Gastrocnemius medialis (tissue), 4 donors: Measurements from ENCODE around the gene SLC66A2. TPM values are rescaled to one million over a fixed set of nuclear protein-coding genes. Genes with fewer than 3 reads are reported as not detected.

Experiments used
- ATAC-seq, 2 donors: fragments of 150-250 bp; one replicate each; pipeline ENCODE4 v1.9.1; 2016
- DNase-seq, 2 donors: peaks; one replicate each; pipeline ENCODE4 v3.0.0-alpha.2; 2019
- H3K27ac ChIP-seq, 4 donors: fragments of 200-600 bp; sonication (generic); 1 replicate in 1 of 4; 2 replicates in 3 of 4; pipeline ENCODE4 v1.5.1; 2016 to 2018; ENCODE audit warnings: mild to moderate bottlenecking in 2 of 4, moderate library complexity in 1 of 4
- H3K27me3 ChIP-seq, 3 donors: fragments of 200-600 bp; sonication (generic) in 2 of 3; 1 replicate in 1 of 3; 2 replicates in 2 of 3; pipeline versions ENCODE4 v1.5.1 to v1.6.0; 2016 to 2019; ENCODE audit warnings: mild to moderate bottlenecking in 1 of 3, moderate library complexity in 1 of 3
- H3K36me3 ChIP-seq, 2 donors: fragments of 200-600 bp; sonication (generic) in 1 of 2; one replicate each; pipeline ENCODE4 v1.5.1; 2017 to 2018
- H3K4me1 ChIP-seq, 2 donors: fragments of 200-600 bp; sonication (generic) in 1 of 2; one replicate each; pipeline ENCODE4 v1.5.1; 2016 to 2017; ENCODE audit warnings: mild to moderate bottlenecking in 2 of 2
- H3K4me3 ChIP-seq, 4 donors: fragments of 200-600 bp; sonication (generic) in 3 of 4; 1 replicate in 1 of 4; 2 replicates in 3 of 4; pipeline ENCODE4 v1.5.1; 2016 to 2019; ENCODE audit warnings: mild to moderate bottlenecking in 2 of 4
- H3K9me3 ChIP-seq, 3 donors: fragments of 200-600 bp; sonication (generic) in 2 of 3; 1 replicate in 1 of 3; 2 replicates in 2 of 3; pipeline ENCODE4 v1.5.1; 2016 to 2019
- POLR2A ChIP-seq, 2 donors: fragments of 450-650 bp; IDR thresholded peaks; one replicate each; pipeline ENCODE4 v1.6.1; 2017; ENCODE audit warnings: antibody characterized with exemption in 2 of 2, mild to moderate bottlenecking in 2 of 2, moderate library complexity in 2 of 2
- in situ Hi-C, 4 donors: fragments of 200-750 bp; cut with MboI; loops; one replicate each; pipeline versions ENCODE4 v1.15.0 to v1.8.0; 2017; ENCODE audit warnings: low sequenced_read_pairs in 4 of 4
- intact Hi-C: fragments of 100-400 bp; cut with DNase I; formaldehyde crosslinking; loops from one replicate; pipeline ENCODE4 v1.15.1; 2023; ENCODE audit warnings: low total_unique reads
- total RNA-seq, 4 donors: library from RNA; depleted of rRNA; stranded (reverse); fragments of >200 nt; gene quantifications; one replicate each; pipeline versions ENCODE4 v1.1.0 to v1.2.3, GENCODE V29; 2016
- TF ChIP-seq, protein P1 (sequence below), 5 experiments: fragments of 450-650 bp in 3 of 5; fragments of 200-600 bp in 2 of 5; sonication (generic) in 2 of 5; IDR thresholded peaks in 4 of 5; conservative IDR thresholded peaks in 1 of 5; 1 replicate in 4 of 5; 2 replicates in 1 of 5; pipeline ENCODE4 v1.5.1; 2016 to 2019; ENCODE audit warnings: antibody characterized with exemption in 5 of 5, mild to moderate bottlenecking in 3 of 5, moderate library complexity in 3 of 5

SLC66A2 gene
- total RNA-seq, 4 donors from 2014 or later: 43.3 to 121 (median 107) TPM

DNA sequence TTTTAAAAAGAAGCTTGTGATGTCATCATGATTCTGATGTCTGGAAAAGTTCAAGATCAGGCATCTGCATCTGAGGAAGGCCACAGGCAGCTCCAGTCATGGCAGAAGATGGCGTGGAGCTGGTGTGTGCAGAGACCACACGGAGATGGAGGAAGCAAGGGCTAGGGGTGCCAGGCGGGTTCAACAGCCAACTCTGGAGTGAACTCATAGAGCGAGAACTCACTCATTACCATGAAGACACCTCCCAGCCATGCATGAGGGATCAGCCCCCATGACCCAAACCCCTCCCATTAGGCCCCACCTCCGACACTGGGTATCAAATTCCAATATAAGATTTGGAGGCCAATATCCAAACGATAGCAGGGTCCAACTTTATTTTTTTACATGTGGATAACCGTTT is 92.1 kb downstream of the SLC66A2 start:
- no peak overlapping the region for H3K27ac ChIP-seq
- ATAC-seq: no peak
- H3K4me1 ChIP-seq: peaks cover 0 to 7% of the 10 kb centered on the region in 2 donors
- H3K9me3 ChIP-seq: no peaks in the 10 kb centered on the region
- H3K27me3 ChIP-seq: peaks cover 15 to 37% (median 18%) of the 10 kb centered on the region in 3 donors
- no peak overlapping the region for H3K4me3 ChIP-seq
- no peak for TF ChIP-seq POLR2A (IDR thresholded peaks at IDR 0.05)
- TF ChIP-seq, protein P1, sequence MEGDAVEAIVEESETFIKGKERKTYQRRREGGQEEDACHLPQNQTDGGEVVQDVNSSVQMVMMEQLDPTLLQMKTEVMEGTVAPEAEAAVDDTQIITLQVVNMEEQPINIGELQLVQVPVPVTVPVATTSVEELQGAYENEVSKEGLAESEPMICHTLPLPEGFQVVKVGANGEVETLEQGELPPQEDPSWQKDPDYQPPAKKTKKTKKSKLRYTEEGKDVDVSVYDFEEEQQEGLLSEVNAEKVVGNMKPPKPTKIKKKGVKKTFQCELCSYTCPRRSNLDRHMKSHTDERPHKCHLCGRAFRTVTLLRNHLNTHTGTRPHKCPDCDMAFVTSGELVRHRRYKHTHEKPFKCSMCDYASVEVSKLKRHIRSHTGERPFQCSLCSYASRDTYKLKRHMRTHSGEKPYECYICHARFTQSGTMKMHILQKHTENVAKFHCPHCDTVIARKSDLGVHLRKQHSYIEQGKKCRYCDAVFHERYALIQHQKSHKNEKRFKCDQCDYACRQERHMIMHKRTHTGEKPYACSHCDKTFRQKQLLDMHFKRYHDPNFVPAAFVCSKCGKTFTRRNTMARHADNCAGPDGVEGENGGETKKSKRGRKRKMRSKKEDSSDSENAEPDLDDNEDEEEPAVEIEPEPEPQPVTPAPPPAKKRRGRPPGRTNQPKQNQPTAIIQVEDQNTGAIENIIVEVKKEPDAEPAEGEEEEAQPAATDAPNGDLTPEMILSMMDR (IDR thresholded peaks at IDR 0.05 in 4 of 5, conservative IDR thresholded peaks at IDR 0.05 in 1 of 5): no peak
- no peak for DNase-seq
- in situ Hi-C loops (no loop called here), intact Hi-C loops (no loop called here)
- H3K36me3 ChIP-seq: no peaks in the 10 kb centered on the region

DNA sequence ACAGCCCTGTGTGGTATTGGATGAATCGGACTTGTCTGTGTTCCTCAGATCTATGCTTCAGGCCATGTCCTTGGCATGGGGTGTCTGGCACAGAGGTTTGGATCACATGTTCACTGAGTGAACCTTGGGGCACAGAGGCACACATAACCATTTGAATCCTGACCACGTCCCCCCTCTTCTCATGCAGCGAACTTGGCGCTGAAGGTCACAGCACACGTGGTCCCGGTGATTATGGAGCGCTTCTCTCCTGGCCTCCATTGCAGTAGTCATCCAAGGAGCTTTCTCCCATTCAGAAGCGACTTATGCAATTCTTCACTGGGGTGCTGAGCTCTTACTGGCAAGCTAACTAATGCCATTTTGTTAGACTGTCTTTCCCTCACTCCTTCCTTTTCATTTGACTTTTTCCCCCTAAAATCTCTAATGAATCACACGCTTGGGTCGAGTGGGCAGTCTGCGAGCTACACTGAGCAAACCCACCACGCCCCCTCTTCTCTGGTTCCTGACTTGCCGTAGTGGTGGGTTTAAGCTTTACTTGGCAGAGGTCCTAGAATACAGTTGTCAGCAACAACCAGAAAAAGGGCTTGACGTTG is 94.3 kb downstream of the SLC66A2 start:
- H3K27me3 ChIP-seq: peaks cover 15 to 44% (median 17%) of the 10 kb centered on the region in 3 donors
- peak in 1 of 2 donors; percentile 46 for ATAC-seq
- in situ Hi-C loops: no loop called here

DNA sequence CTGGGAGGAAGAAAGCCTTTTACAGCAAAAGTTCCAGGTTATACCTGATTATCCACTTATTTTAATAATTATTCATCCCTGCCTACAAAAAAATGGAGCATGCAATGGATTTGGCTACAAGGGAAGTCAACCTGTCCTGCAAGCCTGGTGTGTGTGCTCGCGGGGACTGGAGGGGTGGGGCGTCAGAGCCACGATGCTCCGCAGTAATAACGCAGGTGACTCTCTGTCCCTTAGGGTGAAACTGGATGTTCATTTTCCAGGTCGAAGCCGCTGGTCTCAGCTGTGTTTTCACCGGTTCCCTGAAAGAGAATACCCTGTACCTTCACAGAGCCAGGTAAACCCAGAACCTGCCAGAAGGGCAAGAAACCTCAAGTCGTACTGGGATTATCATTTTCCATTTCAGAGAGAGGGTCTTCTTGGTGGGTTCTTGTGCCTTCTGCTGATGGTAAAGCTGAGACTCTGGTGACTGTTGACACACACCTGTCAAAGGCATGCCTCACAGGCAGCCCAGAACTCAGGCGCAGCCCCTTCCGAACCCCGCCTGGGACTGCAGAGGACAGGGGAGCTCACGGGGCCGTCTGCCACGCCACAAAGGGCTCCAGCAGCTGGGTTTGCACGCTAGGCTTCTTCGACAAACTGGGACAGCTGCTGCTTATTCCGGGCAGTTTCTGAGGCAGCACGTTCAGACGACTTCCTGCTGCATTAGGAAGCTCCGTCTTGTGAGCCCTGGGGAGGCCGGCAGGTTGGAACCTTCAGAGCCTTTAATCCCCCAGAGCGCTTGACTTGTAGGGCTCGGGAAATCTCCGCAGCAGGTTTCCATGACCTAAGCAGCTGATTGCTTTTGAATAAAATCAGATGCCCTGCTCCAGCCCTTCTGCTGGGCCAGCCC is 95.1 kb downstream of the SLC66A2 start:
- ATAC-seq: no peak
- no peak overlapping the region for H3K4me3 ChIP-seq
- no peak overlapping the region for H3K27ac ChIP-seq
- in situ Hi-C loops: no loop called here
- TF ChIP-seq, protein P1 (IDR thresholded peaks at IDR 0.05 in 4 of 5, conservative IDR thresholded peaks at IDR 0.05 in 1 of 5): no peak
- TF ChIP-seq POLR2A (IDR thresholded peaks at IDR 0.05): no peak
- H3K9me3 ChIP-seq: no peaks in the 10 kb centered on the region
- intact Hi-C loops: no loop called here
- H3K27me3 ChIP-seq: peaks cover 15 to 43% (median 16%) of the 10 kb centered on the region in 3 donors
- H3K36me3 ChIP-seq: no peaks in the 10 kb centered on the region
- no peak for DNase-seq
- H3K4me1 ChIP-seq: peaks cover 0 to 7% of the 10 kb centered on the region in 2 donors

More for the DNA sequence above, 94.3 kb downstream of the SLC66A2 start:
- TF ChIP-seq POLR2A (IDR thresholded peaks at IDR 0.05): no peak
- TF ChIP-seq, protein P1 (IDR thresholded peaks at IDR 0.05 in 4 of 5, conservative IDR thresholded peaks at IDR 0.05 in 1 of 5): no peak
- H3K4me3 ChIP-seq: no peak overlapping the region
- H3K4me1 ChIP-seq: peaks cover 0 to 7% of the 10 kb centered on the region in 2 donors
- H3K36me3 ChIP-seq: no peaks in the 10 kb centered on the region
- DNase-seq: no peak
- H3K27ac ChIP-seq: no peak overlapping the region
- no peaks in the 10 kb centered on the region for H3K9me3 ChIP-seq
- intact Hi-C loops: no loop called here

DNA sequence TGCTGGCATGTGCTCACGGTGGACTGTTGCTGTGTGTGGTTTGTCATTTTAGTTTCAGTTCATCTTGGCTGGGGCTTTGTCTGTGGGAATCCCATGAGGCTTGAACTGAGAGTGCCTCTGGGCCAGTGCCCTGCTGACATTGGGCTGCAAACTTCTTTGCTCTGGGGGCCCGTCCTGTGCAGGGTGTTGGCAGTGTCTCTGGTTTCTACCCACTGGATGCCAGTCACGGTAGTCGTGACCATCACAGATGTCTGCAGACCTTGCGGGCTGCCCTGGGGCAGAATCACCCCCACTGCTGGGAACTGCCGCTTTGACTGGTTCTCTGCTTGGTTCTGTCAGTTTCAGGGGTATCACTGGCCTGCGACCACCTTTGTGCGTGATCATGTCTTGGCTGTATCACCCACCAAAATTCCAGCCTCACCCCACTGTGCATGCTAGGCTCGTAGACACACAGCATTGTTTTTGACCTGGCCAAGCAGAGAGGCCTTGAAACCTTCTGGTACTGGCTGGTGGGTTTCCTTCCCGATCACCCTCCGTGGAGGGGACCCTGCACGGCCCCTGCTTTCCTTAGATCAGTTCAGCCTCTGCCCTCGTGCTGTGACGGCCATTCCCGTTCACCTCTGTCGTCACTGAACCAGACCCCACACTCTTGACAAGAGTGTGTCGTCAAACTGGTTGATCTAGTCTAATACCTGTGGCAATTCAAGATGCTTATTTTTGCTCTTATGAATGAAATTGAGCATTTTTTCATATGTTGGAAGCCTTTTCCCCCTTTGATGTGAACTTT is 96.1 kb downstream of the SLC66A2 start:
- Histone ChIP-seq H3K4me1 (peaks cover 0 to 7% of the 10 kb centered on the region in 2 donors), H3K27ac (no peak overlapping the region), H3K36me3 (no peaks in the 10 kb centered on the region), H3K27me3 (peaks cover 15 to 39% (median 16%) of the 10 kb centered on the region in 3 donors), H3K4me3 (no peak overlapping the region), H3K9me3 (no peaks in the 10 kb centered on the region)
- intact Hi-C loops: no loop called here
- no peak for DNase-seq
- TF ChIP-seq, protein P1 (IDR thresholded peaks at IDR 0.05 in 4 of 5, conservative IDR thresholded peaks at IDR 0.05 in 1 of 5): no peak
- TF ChIP-seq POLR2A (IDR thresholded peaks at IDR 0.05): no peak
- in situ Hi-C loops: no loop called here
- no peak for ATAC-seq
